Activated T-cell treated with anti-CD3 and anti-CD28 coated beads for 1 hour (primary cell): ENCODE data around the gene RBMS3.
"Not testable (repeated sequence)": the region's sequence is repeated elsewhere in the genome, so short reads cannot be mapped to it uniquely, and the experiment has no call there.

Experiments used
- DNase-seq: peaks from one replicate; pipeline ENCODE4 v3.0.0-alpha.2; 2020; ENCODE audit warnings: low read depth

RBMS3 gene

DNA sequence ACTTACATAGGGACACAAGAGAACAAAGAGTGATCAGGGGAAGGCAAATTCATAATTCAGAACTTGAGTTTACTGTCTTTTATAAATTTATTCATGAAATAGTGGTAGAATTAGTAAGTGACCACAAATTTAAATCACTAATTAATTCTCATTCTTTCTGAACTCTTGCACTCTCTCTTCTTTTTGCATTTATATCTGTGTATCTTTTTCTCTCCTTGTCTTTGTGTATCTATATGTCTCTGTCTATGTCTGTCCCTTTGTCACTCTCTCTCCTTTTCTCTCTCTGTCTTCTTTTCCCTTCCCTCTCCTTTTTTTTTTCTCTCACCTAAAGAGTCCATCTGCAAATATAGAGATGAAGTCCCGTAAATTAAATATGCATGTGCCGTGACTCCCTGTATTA is 31.5 kb downstream of the RBMS3 start:
- DNase-seq, result no peak

GRCh38 chr3:29312960-29313452 is 32.1 kb downstream of the RBMS3 start:
- no peak for DNase-seq

GRCh38 chr3:29313981-29314726 is 33.3 kb downstream of the RBMS3 start:
- DNase-seq, result no peak

- DNase-seq, result no peak
These were observed 33.8 kb downstream of the RBMS3 start for GRCh38 chr3:29314727-29315088.

DNA sequence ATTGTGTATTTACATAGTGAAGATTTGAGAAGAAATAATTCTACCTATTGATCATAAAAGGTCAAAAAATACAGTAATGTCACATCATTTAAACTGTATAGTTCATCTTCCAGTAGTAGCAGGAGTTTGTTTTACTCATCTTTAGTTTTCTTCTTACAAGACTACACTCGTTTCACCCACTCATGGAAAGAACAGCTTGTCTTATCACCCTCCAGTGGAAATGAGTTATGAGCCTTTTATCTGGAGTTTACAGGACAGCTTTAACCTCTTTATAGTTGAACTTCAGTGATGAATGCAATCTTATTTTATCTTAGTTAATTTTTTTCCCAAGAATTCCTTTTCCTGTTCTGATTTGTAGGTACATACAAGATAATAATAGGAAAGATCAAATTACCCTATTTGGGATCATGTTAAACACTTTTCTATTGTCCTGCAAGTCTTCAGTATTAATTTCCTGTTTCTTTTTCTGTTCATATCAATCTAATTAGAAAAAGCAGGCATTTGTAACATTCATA is 36.8 kb downstream of the RBMS3 start:
- DNase-seq, result no peak

GRCh38 chr3:29318251-29318650 is 37.4 kb downstream of the RBMS3 start:
- no peak for DNase-seq

DNA sequence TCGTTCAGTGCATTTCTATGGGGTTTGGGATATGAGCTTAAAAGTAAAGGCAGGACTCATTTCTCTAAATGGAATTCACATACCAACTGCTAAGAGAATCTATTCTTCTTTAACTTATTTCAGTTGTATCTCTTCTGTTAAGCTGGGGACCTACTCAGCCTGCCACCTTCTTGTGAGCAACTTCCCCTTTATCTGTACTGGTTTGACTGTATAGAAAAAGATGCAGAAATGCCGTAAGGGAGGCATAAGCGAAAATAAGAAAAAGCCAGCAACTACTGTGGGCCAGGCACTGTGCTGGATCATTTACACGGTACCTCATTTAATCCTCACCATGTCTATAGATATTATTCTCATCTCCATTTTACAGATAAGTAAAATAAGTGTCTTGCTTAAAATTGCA is 38.4 kb downstream of the RBMS3 start:
- no peak for DNase-seq

GRCh38 chr3:29319798-29320197 is 38.9 kb downstream of the RBMS3 start:
- no peak for DNase-seq

GRCh38 chr3:29322586-29322985 is 41.7 kb downstream of the RBMS3 start:
- no peak for DNase-seq

- DNase-seq, result no peak
These were observed 43.3 kb downstream of the RBMS3 start for GRCh38 chr3:29324180-29324651.

DNA sequence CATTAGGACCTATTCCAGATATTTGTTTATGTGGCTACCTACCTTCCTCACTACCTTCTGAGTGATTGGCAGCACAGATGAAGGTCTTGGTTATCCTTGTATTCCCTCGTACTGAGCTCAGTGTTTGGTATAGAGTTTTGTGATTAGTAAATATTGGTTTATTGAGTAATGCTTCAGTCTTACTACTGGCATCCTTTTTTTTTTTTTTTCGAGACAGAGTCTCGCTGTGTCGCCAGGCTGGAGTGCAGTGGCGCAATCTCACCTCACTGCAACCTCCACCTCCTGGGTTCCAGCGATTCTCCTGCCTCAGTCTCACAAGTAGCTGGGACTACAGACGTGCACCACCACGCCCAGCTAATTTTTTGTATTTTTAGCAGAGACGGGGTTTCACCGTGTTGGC is 45.7 kb downstream of the RBMS3 start:
- not testable (repeated sequence) for DNase-seq

GRCh38 chr3:29329986-29330890 is 49.4 kb downstream of the RBMS3 start:
- no peak for DNase-seq

- no peak for DNase-seq
These were observed 50.2 kb downstream of the RBMS3 start for GRCh38 chr3:29331035-29331434.

DNA sequence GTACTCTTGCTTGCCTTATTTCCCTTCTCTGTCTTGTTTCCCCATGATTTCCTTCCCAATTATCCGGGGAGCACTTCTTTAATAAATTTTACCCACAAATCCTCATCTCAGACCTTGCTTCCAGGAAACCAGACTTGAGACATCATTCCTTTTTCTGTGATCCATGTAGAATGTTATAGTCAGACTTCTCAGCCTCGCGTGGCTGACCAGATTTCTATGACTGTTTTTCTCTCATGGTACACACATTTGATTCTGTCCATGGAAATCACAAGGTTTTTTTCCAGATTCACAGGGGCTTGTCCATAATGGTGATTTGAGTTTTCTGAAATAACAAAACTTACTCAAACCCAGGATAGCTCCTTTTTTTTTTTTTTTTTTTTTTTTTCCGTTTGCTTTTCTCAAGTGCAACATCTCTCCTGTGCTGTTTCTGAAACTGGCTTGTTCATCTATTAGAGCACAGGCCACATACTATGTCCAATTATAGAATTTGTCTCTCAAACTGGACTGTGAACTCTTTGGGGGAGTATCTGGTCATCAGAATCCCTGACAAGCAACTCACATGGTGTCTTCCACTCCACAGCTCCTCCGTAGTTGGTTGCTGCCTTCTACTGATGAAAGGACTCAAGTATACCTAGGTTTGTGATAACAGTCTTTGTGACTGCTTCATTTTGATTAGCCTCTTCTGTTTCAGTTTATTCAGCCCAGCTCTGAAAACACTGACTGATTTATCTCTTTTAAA is 50.8 kb downstream of the RBMS3 start:
- DNase-seq, result no peak

DNA sequence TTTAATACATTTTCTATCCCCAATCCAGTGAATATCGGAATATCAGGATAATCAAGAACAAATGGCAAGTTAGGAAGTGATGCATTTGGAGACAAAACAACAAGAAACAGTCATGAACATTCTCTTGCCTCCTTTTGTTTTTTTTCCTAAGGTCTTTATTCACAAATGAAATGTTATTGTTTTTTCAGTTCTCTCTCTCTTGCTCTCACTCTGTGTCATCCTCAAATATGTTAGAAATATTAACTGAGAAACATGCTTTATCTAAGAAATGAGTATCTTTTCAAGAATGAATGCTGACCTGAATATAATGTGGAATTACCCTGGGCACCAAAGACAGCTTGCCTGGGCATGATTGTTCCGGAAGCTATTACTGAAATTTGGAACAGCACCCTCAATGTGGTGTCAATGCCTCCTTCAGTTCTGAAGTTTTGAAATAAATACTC is 51.3 kb downstream of the RBMS3 start:
- DNase-seq, result no peak

DNA sequence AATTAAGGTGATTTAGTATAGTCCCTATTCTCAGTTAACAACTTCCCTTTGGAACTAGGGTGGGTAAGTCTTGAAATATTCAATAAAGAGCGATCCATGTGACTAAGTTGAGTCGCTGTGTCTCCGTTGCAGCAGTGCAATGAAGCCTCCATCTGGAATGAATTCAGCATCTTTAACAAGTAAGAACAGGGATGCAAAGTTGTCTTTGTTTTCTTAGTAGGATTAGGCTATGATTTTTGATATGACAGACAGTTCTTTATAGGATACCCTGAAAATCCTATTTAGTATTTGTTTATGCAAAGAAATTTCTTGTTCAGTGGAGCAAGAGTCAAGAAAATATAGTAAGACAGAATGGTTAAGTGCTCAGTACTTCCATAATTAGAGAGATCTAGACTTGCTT is 52.7 kb downstream of the RBMS3 start:
- no peak for DNase-seq

- no peak for DNase-seq
These were observed 53.8 kb downstream of the RBMS3 start for GRCh38 chr3:29334706-29335105.

DNA sequence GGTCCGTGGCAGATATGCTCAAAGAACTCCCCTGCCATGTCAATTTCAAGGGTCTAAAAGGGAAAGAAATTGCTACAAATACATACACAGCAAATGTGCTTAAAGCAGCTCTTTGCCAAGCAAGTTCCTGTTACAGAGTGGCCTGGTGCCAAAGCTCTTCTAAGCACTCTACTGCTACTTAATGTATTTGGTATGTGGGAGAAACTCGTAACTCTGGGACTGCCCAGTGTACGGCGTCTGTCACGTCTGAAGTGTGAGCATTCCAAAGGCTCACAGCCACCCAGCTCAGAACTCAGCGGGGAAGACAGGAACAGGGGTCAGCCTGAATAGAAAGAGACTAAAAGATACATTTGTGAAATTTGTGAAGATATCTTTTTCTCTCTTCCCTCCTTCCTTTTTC is 54.6 kb downstream of the RBMS3 start:
- DNase-seq, result no peak

DNA sequence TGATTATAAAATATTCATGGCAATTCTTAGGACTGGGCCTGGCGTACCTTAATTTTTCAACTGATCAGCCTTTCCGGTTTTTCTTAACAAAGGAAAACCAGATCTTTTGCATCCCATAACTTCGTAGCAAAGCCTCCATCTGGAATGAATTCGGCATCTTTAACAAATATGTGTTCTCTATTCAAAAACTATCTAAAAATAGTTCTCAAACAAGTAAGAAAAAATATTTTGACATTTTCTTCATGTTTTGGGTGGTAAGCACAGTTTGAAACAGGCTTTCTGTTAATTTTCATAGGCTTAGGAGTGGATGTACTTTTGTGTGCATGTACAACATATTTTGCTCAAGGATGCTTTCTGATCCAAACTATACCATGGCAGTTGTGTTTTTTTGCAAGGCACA is 55.1 kb downstream of the RBMS3 start:
- DNase-seq, result no peak

GRCh38 chr3:29337565-29337964 is 56.7 kb downstream of the RBMS3 start:
- DNase-seq, result no peak

DNA sequence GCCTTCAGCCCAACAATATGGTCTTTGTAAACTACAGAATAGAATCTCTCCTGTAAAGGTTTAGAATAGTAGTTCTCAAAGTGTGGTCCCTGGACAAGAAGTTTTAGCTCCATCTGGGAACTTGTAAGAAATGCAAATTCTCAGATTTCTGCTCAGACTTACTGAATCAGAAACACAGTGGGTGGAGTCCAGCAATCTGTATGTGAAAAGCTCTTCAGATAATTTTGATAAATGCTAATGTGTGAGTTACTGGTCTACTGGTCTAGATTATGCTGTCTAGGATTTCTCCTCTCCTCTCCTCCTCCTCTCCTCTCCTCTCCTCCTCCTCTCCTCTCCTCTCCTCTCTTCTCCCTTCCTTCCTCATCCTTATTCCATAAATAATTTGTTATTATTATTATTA is 57.5 kb downstream of the RBMS3 start:
- DNase-seq, result no peak
